ENCODE data around the gene GRB7.
"Not testable (repeated sequence)": the region's sequence is repeated elsewhere in the genome, so short reads cannot be mapped to it uniquely, and the experiment has no call there.

Gene GRB7

GRCh38 chr17:39732586-39732985 lies 5.2 kb upstream of the GRB7 start:
- FAIRE-seq (no peak), DNase-seq (ENCODE audit: low spot score) (no peak)

GRCh38 chr17:39735882-39736281 lies 1.9 kb upstream of the GRB7 start:
- DNase-seq (ENCODE audit: low spot score): no peak
- no peak for FAIRE-seq

- FAIRE-seq (no peak), DNase-seq (ENCODE audit: low spot score) (no peak)
These were observed 1.2 kb upstream of the GRB7 start for GRCh38 chr17:39736319-39737165.

GRCh38 chr17:39737206-39737759 lies 455 bp upstream of the GRB7 start:
- no peak for FAIRE-seq
- no peak for DNase-seq (ENCODE audit: low spot score)

GRCh38 chr17:39738568-39738901 lies 797 bp downstream of the GRB7 start:
- DNase-seq (ENCODE audit: low spot score) (no peak), FAIRE-seq (no peak)

GRCh38 chr17:39738983-39739884 lies 1.5 kb downstream of the GRB7 start:
- FAIRE-seq: peak; percentile 80
- peak; percentile 66 for DNase-seq (ENCODE audit: low spot score)

- no peak for FAIRE-seq
These were observed 2.2 kb downstream of the GRB7 start for GRCh38 chr17:39739885-39740356.

GRCh38 chr17:39740357-39741111 lies 2.8 kb downstream of the GRB7 start:
- DNase-seq (ENCODE audit: low spot score) (peak; percentile 47), FAIRE-seq (no peak)

More at GRCh38 chr17:39739885-39740356, 2.2 kb downstream of the GRB7 start:
- no peak for DNase-seq (ENCODE audit: low spot score)

- FAIRE-seq: no peak
- DNase-seq (ENCODE audit: low spot score): no peak
These were observed 4.6 kb downstream of the GRB7 start for GRCh38 chr17:39742126-39742855.

- FAIRE-seq (no peak), DNase-seq (ENCODE audit: low spot score) (no peak)
These were observed 5.2 kb downstream of the GRB7 start for GRCh38 chr17:39742856-39743436.

- FAIRE-seq (no peak), DNase-seq (ENCODE audit: low spot score) (no peak)
These were observed 6.5 kb downstream of the GRB7 start for GRCh38 chr17:39744075-39744835.

- FAIRE-seq (no peak), DNase-seq (ENCODE audit: low spot score) (no peak)
These were observed 7.1 kb downstream of the GRB7 start for GRCh38 chr17:39744836-39745215.

- FAIRE-seq (no peak), DNase-seq (ENCODE audit: low spot score) (no peak)
These were observed 7.8 kb downstream of the GRB7 start for GRCh38 chr17:39745335-39746144.

- FAIRE-seq (no peak), DNase-seq (ENCODE audit: low spot score) (no peak)
These were observed 8.4 kb downstream of the GRB7 start for GRCh38 chr17:39746145-39746461.

GRCh38 chr17:39747745-39748144 lies 10.0 kb downstream of the GRB7 start:
- FAIRE-seq (no peak), DNase-seq (ENCODE audit: low spot score) (no peak)

GRCh38 chr17:39748444-39749034 lies 10.8 kb downstream of the GRB7 start:
- not testable (repeated sequence) for DNase-seq (ENCODE audit: low spot score); FAIRE-seq

GRCh38 chr17:39750131-39751015 lies 12.6 kb downstream of the GRB7 start:
- no peak for FAIRE-seq

More at GRCh38 chr17:39750131-39751015, 12.6 kb downstream of the GRB7 start:
- DNase-seq (ENCODE audit: low spot score): no peak
